Measurements from ENCODE around the gene ZMIZ2. TPM values are rescaled to one million over a fixed set of nuclear protein-coding genes. Genes with fewer than 3 reads are reported as not detected.
A peak's percentile ranks its signal among the peaks of the same experiment; 100 is the strongest.

Gene ZMIZ2
- total and polyA plus RNA-seq, 2 of the 8 experiments (the other 6 are each of a cell fraction or from before 2014, with no cell fraction given): 24.4 to 66.4 TPM

DNA sequence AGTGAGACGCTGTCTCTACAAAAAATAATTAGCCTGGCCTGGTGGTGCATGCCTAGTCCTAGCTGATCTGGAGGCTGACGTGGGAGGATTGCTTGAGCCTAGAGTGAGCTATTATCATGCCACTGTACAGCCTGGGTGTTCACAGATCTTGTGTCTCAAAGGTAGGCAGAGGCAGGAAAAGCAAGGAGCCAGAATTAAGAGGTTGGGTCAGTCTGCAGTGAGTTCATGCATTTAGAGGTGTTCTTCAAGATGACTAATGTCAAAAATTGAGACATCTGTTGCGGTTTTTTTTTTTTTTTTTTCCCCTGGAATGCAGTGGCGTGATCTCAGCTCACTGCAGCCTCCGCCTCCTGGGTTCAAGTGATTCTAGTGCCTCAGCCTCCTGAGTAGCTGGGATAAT is 53.2 kb downstream of the ZMIZ2 start:
- DNase-seq (ENCODE audit: low read depth in 1 of 2, low spot score in 2 of 2) (no peak), FAIRE-seq (no peak)
- H3K4me2 ChIP-seq (ENCODE audit: insufficient read depth in 1 of 2, low read depth in 2 of 2, low read length in 2 of 2): no peak overlapping the region
- no peak overlapping the region for H3K4ac ChIP-seq (replicated peaks; ENCODE audit: insufficient read length, low read depth, low read length)
- no peak overlapping the region for H2AK5ac ChIP-seq (ENCODE audit: low read depth, low read length)
- no peak overlapping the region for H4K8ac ChIP-seq (ENCODE audit: extremely low read depth, insufficient read depth, low read length)
- no peak overlapping the region for H4K91ac ChIP-seq (replicated peaks; ENCODE audit: insufficient read length, low read length)
- H3K4me3 ChIP-seq (ENCODE audit: extremely low read depth in 1 of 4, insufficient read depth in 2 of 4, low read depth in 3 of 4, low read length in 4 of 4): no peak overlapping the region
- peaks cover 0 to 5% (median 0%) of the 10 kb centered on the region in 4 experiments; a peak in 3 of 7 replicates for H3K4me1 ChIP-seq (replicated peaks in 1 of 4; ENCODE audit: control insufficient read depth in 3 of 4, insufficient read depth in 4 of 4, low read length in 3 of 4)
- no peak overlapping the region for H3K27ac ChIP-seq (ENCODE audit: low read depth, low read length)
- peaks cover 32 to 79% (median 50%) of the 10 kb centered on the region in 4 experiments for H3K36me3 ChIP-seq (ENCODE audit: control insufficient read depth in 2 of 4, insufficient read depth in 4 of 4, low read length in 3 of 4)
- peaks cover 19 to 37% of the 10 kb centered on the region in 2 experiments for H3K79me2 ChIP-seq (ENCODE audit: control insufficient read depth in 1 of 2, insufficient read depth in 2 of 2, low read length in 2 of 2)
- no peak overlapping the region for H2BK12ac ChIP-seq (ENCODE audit: low read depth, low read length)
- no peak overlapping the region for H4K5ac ChIP-seq (ENCODE audit: insufficient read length, low read depth, low read length)
- no peak overlapping the region for H3K18ac ChIP-seq (ENCODE audit: extremely low read depth, low read length)
- H2BK5ac ChIP-seq (ENCODE audit: low read depth, low read length): no peak overlapping the region
- TF ChIP-seq POLR2AphosphoS5 (IDR thresholded peaks at IDR 0.05; ENCODE audit: low read depth, low read length) (peak; percentile 92), HDAC6 (IDR thresholded peaks at IDR 0.05; ENCODE audit: low read depth, low read length) (no peak), CHD2 (IDR thresholded peaks at IDR 0.05; ENCODE audit: low read length) (no peak), SIN3A (conservative IDR thresholded peaks at IDR 0.05 in 1 of 2, IDR thresholded peaks at IDR 0.05 in 1 of 2; ENCODE audit: low read depth in 1 of 2, low read length in 2 of 2) (no peak), FOSL1 (IDR thresholded peaks at IDR 0.05; ENCODE audit: insufficient read depth, low read depth, low read length) (no peak), ZNF274 (IDR thresholded peaks at IDR 0.05; ENCODE audit: borderline replicate concordance, extremely low read depth, low read length) (no peak)
- TF ChIP-seq, protein P1, sequence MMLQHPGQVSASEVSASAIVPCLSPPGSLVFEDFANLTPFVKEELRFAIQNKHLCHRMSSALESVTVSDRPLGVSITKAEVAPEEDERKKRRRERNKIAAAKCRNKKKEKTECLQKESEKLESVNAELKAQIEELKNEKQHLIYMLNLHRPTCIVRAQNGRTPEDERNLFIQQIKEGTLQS (IDR thresholded peaks at IDR 0.05; ENCODE audit: insufficient read depth, low read depth, low read length): no peak
- H3K9ac ChIP-seq (replicated peaks in 1 of 4; ENCODE audit: extremely low read depth in 1 of 4, low read depth in 3 of 4, low read length in 3 of 4): no peak overlapping the region
- no peak overlapping the region for H2BK20ac ChIP-seq (ENCODE audit: low read length)
- H2AFZ ChIP-seq (ENCODE audit: low read length): no peak overlapping the region
- H3K23me2 ChIP-seq (ENCODE audit: low read depth, low read length): peaks cover 5% of the 10 kb centered on the region; the same call in 1 of the 2 replicates
- no peak overlapping the region for H3K56ac ChIP-seq (replicated peaks; ENCODE audit: insufficient read length, low read depth, low read length)
- ChIA-PET CTCF (ENCODE audit: partially characterized antibody) (interaction anchor here (0.7 to 1.4 kb wide), 2 partner anchors 9 to 163 kb away, joined by 3 to 4 read pairs; no protein-coding TSS in a partner anchor), POLR2A (ENCODE audit: partially characterized antibody) (interaction anchor here (0.8 to 5.5 kb wide), 20 partner anchors 10 to 303 kb away, joined by 3 to 35 read pairs (median 3); partner anchors contain the start of gene H2AZ2)
- no peak overlapping the region for H2BK120ac ChIP-seq (replicated peaks; ENCODE audit: low read depth, low read length)
- H3K14ac ChIP-seq (ENCODE audit: insufficient read length): no peak overlapping the region
- H4K20me1 ChIP-seq (replicated peaks in 1 of 2; ENCODE audit: control insufficient read depth in 1 of 2, insufficient read depth in 2 of 2, low read length in 2 of 2): peaks cover 26 to 29% of the 10 kb centered on the region in 2 experiments
- H2BK15ac ChIP-seq (ENCODE audit: low read length): no peak overlapping the region
- WGBS, 2 experiments (ENCODE audit: extremely low coverage in 1 of 2, insufficient coverage in 1 of 2, insufficient read length in 1 of 2, insufficient replicate concordance in 2 of 2, low coverage in 1 of 2, low lambda C conversion rate in 2 of 2, missing lambda C conversion rate in 1 of 2): 90% methylated on average over 4 of the region's 5 CpGs; no CpG with 5 or more reads in 1 of the 2 experiments
- no peak overlapping the region for H3K23ac ChIP-seq (ENCODE audit: insufficient read length)
- H3K9me3 ChIP-seq (ENCODE audit: insufficient read depth in 2 of 2, low read depth in 1 of 2, low read length in 1 of 2): no peaks in the 10 kb centered on the region
- no peaks in the 10 kb centered on the region for H3K79me1 ChIP-seq (ENCODE audit: low read depth, low read length)
- no peaks in the 10 kb centered on the region for H3K27me3 ChIP-seq (replicated peaks in 1 of 4; ENCODE audit: control insufficient read depth in 3 of 4, extremely low read depth in 1 of 4, insufficient read depth in 3 of 4, low read length in 3 of 4)

All from H1 (cell line).